ENCODE data around the gene UBE2E1.

DNA sequence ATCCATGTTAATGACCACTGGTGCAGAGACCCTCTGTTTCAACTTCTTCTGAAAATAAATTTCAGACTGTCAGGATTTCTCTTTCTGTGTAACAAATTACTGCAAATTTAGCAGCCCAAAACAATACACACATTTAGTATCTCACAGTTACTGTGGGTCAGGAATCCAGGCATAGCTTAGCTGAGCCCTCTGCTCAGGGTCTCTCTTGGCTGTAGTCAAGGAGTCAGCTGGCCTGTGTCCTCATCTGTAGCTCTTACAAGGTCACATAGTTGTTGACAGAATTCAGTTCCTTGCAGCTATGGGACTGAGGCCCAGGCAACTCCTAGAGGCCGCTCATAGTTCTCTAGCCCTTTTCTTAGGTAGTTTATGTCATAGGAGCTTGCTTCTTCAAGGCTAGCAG is 59.2 kb downstream of the UBE2E1 start:
- TF ChIP-seq RAD21 (IDR thresholded peaks at IDR 0.05): no peak
- TF ChIP-seq, protein P1, sequence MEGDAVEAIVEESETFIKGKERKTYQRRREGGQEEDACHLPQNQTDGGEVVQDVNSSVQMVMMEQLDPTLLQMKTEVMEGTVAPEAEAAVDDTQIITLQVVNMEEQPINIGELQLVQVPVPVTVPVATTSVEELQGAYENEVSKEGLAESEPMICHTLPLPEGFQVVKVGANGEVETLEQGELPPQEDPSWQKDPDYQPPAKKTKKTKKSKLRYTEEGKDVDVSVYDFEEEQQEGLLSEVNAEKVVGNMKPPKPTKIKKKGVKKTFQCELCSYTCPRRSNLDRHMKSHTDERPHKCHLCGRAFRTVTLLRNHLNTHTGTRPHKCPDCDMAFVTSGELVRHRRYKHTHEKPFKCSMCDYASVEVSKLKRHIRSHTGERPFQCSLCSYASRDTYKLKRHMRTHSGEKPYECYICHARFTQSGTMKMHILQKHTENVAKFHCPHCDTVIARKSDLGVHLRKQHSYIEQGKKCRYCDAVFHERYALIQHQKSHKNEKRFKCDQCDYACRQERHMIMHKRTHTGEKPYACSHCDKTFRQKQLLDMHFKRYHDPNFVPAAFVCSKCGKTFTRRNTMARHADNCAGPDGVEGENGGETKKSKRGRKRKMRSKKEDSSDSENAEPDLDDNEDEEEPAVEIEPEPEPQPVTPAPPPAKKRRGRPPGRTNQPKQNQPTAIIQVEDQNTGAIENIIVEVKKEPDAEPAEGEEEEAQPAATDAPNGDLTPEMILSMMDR (IDR thresholded peaks at IDR 0.05; ENCODE audit: low read depth, low read length, missing input control): no peak
- no peak for TF ChIP-seq GABPA (IDR thresholded peaks at IDR 0.05 in 1 of 2, conservative IDR thresholded peaks at IDR 0.05 in 1 of 2)
- TF ChIP-seq, protein P2, sequence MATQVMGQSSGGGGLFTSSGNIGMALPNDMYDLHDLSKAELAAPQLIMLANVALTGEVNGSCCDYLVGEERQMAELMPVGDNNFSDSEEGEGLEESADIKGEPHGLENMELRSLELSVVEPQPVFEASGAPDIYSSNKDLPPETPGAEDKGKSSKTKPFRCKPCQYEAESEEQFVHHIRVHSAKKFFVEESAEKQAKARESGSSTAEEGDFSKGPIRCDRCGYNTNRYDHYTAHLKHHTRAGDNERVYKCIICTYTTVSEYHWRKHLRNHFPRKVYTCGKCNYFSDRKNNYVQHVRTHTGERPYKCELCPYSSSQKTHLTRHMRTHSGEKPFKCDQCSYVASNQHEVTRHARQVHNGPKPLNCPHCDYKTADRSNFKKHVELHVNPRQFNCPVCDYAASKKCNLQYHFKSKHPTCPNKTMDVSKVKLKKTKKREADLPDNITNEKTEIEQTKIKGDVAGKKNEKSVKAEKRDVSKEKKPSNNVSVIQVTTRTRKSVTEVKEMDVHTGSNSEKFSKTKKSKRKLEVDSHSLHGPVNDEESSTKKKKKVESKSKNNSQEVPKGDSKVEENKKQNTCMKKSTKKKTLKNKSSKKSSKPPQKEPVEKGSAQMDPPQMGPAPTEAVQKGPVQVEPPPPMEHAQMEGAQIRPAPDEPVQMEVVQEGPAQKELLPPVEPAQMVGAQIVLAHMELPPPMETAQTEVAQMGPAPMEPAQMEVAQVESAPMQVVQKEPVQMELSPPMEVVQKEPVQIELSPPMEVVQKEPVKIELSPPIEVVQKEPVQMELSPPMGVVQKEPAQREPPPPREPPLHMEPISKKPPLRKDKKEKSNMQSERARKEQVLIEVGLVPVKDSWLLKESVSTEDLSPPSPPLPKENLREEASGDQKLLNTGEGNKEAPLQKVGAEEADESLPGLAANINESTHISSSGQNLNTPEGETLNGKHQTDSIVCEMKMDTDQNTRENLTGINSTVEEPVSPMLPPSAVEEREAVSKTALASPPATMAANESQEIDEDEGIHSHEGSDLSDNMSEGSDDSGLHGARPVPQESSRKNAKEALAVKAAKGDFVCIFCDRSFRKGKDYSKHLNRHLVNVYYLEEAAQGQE (IDR thresholded peaks at IDR 0.05): no peak
- TF ChIP-seq JUND (IDR thresholded peaks at IDR 0.05): no peak
- peak in 1 of 2 donors; percentile 8 for TF ChIP-seq RXRA (IDR thresholded peaks at IDR 0.05)

All from liver (tissue), 3 donors.